Jurkat, Clone E6-1 (cell line): Measurements from ENCODE around the gene PTPRN2.
"Not testable (repeated sequence)": the region's sequence is repeated elsewhere in the genome, so short reads cannot be mapped to it uniquely, and the experiment has no call there.

ENCODE experiments used
- DNase-seq: peaks from one replicate; pipeline ENCODE4 v3.0.0-alpha.2; 2011; ENCODE audit warnings: low read depth, low spot score
- H3K4me3 ChIP-seq: 2 replicates; pipeline ENCODE4 v1.5.1; 2011; ENCODE audit warnings: mild to moderate bottlenecking, low read length, control low read depth, moderate library complexity

PTPRN2 gene

DNA sequence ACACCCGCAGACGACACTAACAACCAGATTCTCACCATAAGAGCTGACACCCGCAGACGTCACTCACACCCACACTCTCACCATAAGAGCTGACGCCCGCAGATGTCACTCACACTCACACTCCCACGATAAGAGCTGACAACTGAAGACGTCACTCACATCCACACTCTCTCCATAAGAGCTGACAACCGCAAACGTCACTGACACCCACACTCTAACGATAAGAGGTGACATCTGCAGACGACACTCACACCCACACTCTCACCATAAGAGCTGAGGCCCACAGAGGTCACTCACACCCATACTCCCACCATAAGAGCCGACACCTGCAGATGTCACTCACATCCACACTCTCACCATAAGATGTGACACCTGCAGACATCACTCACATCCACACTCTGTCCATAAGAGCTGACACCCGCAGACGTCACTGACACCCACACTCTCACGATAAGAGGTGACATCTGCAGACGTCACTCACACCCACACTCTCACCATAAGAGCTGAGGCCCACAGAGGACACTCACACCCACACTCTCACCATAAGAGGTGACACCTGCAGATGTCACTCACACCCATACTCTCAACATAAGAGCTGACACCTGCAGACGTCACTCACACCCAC, 255.7 kb downstream of the PTPRN2 start:
- DNase-seq, H3K4me3 ChIP-seq: not testable (repeated sequence)

DNA sequence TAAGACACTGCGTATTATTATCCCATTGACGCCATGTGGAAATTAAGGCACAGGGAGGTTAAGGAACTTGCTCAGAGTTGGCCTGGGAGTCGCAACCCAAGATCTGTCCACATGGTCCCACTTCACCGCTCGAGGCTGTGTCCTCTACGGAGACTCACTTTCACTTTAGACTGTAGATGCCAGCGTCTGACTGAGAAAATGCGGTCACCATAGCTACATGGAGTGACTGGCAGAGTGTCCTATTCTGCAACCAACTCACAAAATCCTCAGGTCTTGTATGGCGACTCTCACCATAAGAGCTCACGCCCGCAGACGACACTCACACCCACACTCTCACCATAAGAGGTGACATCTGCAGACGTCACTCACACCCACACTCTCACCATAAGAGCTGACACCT, 257.9 kb downstream of the PTPRN2 start:
- no peak for DNase-seq
- no peak overlapping the region for H3K4me3 ChIP-seq

DNA sequence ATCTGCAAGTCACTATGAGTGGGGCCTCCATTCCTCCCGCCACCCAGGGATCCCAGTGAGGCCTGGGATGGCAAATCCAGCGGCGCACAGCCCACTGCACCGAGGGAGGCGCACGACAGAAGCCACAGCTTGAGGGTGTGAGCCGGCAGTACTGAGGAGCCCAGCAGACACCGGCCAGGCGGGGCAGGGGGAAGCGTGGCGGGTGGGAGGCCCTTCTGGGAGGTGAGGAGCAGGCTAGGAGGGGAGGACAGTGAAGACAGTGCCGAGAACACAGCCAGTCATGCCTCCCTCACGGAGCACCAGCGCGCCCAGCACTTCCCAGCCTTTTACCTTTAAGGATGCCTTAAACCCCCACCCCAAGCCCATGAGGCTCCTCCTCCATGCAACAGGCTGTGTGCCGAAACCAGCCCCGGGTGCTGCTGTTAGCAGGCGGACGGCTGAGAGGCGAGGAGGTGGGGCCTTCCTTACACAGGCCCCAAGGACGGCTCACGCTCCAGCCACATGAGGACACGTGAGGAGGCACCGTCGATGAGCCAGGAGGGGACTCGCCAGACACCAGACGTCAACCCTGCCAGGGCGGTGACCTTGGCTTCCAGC, 258.5 kb downstream of the PTPRN2 start:
- no peak overlapping the region for H3K4me3 ChIP-seq
- DNase-seq = no peak

DNA sequence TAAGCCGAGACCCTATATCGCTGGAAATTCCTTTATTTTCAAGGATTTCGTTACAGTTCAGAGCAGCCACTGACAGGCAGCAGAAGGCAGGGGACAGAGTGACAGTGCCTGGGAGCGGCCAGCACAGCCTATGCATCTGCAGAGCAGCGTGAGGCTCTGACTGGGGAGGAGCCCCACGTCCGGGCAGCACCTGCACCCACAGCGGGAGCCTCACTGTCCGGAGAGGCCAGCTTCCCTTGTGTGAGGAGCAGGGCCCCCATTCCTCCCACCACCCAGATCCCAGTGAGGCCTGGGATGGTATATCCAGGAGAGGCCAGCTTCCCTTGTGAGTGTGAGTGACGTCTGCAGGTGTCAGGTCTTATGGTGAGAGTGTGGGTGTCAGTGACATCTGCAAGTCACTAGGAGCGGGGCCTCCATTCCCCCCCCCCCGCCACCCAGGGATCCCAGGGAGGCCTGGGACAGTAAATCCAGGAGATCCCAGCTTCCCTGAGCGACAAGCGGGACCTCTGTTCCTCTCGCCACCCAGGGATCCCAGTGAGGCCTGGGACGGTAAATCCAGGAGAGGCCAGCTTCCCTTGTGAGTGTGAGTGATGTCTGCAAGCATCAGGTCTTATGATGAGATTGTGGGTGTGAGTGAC, 259.1 kb downstream of the PTPRN2 start:
- no peak for DNase-seq

DNA sequence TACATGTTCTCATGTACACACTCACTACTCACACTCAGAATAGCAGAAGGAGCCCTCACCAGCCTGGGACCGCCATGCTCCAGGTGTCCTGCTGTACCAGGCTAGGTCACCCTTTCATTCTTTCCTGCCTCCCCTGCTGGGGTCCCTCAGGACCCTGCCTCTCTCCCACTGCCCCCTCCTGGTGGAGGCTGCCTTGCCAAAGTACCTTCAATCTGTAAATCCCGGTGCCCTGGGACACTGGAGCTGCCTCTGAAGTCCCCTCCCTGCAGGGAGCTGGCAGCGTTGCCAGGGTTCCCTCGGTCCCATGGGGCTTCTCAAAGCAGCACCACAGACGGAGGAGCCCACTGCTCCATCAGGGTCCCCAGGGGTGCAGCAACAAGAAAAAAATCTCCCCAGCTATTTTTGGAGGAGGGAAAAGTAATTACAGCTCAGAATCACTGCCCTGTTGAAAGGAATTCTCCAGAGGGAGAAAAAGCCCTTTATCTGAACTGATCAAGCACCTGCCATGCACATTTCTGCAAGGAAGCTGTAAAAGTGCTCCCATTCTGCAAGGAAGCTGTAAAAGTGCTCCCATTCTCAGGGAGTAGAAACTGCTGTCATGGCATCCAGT, 259.9 kb downstream of the PTPRN2 start:
- no peak overlapping the region for H3K4me3 ChIP-seq
- no peak for DNase-seq

More for the DNA sequence above, 259.1 kb downstream of the PTPRN2 start:
- H3K4me3 ChIP-seq = no peak overlapping the region

DNA sequence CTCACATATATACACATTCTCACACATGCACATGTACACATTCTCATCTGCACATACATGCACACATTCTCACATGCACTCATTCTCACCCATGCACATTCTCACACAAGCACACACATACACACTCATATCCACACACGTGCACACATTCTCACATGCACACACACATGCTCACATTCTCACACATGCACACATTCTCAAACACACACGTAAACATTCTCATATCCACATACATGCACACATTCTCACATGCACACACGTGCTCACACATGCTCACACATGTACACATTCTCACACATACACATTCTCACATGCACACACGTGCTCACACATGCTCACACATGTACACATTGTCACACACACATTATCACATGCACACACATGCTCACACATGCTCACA, 260.6 kb downstream of the PTPRN2 start:
- H3K4me3 ChIP-seq = no peak overlapping the region
- no peak for DNase-seq

DNA sequence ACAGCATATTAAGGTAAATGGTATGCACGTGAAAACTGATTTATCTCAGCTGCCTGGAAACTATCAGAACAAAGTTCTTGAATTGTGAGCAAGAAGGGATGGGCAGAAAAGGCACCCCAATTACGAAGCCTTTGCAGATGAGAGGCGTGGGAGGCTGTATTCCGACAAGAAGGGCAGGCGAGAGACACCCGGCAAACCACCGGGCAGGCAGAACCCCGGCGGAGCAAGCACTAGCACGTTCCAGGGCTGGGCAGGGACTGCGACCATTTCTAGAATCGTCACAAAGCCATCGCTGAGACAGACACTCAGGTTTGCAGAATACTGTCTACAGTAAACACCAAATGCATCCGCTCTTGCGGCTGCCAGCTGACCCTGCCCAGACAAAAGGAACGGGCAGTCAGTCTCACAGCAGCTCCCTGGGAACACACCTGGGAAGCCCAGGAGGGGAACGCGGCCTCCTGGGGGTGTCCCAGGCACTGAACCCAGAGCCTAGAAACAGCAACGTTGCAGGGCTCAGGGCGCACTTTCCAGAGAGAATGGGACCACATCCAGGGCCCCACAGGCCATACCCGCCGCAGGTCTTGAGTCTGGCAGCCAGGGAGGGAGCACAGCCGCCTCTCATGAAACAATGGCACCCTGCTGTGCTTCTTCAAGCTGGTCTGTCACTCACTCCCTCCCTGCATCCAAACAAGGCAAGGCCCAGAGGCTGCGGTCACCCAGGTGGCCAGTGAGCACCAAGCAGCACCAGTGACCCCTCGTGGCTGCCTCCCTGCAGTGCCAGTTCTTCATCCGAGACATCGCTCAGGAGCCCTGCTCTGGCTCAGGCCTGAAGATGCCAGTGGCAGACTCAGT, 261.9 kb downstream of the PTPRN2 start:
- no peak overlapping the region for H3K4me3 ChIP-seq
- no peak for DNase-seq

DNA sequence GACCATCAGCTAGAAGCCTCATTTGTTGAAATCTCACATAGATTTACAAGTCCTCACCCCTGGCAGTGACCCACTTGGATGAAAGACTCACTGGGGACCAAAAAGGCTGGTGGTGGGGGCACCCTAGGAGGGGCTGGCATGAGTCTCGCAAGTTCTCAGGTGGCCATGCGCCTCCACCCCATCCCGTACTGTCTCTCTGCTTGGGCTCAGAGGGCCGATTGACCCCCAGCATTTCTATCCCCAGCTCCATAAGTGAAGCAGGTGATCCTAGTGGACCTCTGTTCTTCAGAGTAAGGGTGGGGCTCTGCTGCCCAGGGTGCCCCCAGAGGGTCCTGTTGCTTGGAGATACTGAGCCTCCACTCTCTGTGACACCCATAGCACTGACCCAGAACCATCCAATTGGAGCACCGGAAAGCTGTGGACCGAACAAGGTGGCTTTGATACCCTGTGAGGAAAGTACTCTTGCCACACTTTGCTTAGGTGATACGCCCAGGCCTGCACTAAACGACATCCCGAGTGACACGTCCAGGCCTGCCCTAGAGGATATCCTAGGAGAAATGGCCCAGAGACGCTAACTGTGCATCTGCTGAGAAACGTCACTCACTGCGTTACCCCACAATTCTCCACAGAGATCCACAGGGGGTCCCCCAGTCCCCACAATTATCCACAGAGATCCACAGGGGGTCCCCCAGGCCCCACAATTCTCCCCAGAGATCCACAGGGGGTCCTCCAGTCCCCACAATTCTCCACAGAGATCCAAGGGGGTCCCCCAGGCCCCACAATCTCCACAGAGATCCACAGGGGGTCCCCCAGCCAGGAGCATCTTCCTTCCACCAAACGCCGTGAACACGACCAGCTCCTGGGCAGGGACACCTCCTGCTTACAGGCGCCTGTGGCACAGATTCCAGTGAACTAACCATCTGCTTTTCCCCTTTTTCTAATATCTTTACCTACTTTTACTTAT, 262.9 kb downstream of the PTPRN2 start:
- no peak for DNase-seq
- H3K4me3 ChIP-seq = no peak overlapping the region

DNA sequence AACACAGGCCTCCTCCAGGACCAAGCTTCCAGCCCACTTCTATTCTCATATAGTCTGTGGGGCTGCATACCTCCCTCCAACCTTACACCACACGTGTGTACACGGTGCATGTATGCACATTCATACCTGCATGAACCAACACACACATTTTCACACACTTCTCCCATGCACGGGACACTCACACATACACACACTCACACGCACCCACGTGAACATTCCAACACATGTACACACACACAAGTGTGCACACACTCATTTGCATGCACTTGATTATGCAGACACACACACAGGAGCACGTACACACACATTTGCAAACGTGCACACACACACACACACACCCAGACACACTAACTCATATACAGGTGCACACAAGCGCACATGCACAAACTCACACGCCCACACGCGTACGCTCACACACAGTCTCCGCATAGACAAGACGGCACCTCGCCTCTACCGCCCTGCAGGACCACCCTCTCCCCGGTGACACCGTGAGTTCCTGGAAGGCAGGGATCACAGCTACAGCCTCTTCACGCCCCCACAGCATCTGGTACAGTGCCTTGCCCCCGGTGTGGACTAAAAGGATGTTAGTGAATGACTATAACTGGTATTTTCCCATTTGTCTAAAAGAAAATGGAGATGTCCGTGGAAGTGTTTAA, 263.8 kb downstream of the PTPRN2 start:
- no peak overlapping the region for H3K4me3 ChIP-seq
- no peak for DNase-seq

DNA sequence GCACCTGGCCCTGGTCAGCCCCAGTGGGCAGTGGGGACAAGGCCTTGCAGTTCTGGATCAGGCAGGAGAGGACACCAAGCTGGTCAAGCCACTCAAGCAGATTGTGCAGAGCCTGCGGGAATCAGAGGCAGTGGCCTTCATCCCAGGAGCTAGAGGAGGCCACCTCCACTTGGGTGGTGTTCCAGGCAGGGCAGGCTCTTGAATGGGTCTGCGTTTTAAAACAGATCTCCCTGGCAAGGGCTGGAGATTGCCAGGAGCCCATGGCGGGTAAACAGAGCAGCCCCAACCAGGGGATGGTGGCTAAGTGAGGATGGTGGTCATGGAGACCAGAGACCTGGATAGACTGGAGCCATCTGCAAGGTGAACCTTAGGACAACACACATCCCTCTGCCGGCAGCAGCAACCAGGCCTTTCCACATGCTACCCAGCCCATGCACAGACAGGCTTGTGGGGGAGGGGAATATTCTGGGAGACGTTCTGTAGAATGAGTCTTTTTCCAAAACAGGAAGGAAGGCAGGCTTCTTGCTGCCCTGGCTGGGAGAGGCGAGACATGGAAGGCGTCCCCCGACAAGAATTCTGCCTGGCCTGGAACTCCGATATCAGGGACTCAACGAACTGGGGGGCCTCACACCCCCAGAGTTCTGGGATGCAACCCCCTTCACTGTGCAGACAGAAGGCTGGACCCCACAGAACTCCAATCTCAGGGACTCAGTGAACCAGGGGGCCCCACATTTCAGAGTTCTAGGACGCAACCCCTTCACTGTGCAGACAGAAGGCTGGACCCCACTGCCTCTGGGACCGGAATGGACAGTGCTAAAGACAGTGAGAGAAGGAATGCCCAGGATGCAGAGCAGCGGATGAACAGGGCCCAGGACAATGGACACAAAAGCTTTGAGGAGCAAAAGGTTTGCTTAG, 264.8 kb downstream of the PTPRN2 start:
- H3K4me3 ChIP-seq = no peak overlapping the region
- no peak for DNase-seq

DNA sequence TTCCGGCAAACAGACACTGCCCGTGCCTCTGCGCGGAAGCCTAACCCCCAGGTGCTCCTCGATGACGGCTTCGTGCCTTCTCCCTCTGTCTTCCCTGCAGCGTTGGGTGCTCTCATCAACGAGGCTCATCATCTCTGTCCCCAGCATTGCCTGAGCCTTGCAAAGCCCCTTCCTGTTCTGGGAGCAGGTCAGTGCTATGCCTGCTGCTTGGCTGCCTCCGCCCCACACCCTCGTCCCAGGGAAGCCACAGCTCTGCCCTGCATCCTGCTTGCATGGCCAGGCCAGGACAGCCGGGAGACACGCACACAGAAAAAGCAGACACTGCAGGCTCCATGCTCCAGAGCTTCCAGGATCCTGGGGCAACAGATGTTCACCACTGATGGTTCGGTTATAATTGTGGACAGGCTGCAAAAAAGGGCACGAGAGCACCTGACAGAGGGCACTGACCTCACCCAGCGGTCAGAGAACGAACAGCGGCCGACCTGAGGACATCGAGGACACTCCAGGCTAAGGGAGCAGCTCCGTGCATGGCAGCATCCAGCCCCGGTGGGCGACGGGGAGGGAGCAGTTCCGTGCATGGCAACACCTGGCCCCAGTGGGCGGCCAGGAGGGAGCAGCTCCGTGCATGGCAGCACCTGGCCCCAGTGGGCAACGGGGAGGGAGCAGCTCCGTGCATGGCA, 265.5 kb downstream of the PTPRN2 start:
- no peak overlapping the region for H3K4me3 ChIP-seq
- no peak for DNase-seq

DNA sequence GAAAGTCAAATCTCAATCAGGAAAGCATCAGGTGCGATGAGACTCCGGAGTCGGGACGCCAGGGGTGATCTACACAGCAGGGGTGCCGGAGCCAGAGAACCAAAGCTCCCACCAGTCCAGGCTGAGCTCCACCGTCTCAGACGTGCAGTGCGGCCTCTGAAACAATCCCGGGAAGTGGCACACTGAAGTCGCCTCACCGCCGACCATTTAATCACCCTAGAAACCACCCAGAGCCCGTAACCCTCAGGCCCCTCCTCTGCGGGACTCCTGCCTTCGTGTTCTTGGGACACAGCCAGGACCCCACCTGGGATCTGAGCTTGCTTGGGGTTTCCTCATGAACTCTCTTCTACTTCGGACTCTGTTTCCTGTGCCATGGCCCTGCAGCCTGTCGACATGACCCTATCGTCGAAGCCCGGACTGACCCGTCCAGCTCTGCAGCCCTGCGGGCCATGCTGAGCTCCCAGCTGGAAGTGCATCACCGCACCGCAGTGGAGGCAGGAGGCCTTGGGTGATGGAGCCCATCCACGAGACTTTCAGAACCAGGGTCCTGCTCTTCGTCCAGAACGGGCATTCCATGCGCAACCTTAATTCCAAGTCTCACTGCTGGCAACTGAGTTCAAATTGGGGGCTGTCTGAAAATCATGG, 266.4 kb downstream of the PTPRN2 start:
- no peak overlapping the region for H3K4me3 ChIP-seq
- DNase-seq = no peak

DNA sequence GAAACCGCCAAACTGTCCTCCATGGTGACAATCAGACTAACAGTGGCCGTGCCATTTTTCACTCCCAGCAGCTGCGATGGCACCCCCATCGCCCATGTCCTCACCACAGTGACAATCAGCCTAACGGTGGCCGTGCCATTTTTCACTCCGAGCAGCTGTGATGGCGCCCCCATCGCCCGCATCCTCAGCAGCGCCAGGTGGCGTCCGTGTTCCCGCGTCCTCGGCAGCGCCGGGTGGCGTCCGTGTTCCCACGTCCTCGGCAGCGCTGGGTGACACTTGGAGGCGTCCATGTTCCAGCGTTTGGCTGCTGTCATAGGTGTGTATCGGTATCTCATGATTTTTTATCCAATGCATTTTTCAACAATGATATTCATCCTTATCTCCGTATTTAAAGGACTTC, 267.3 kb downstream of the PTPRN2 start:
- DNase-seq = no peak
- H3K4me3 ChIP-seq = no peak overlapping the region

DNA sequence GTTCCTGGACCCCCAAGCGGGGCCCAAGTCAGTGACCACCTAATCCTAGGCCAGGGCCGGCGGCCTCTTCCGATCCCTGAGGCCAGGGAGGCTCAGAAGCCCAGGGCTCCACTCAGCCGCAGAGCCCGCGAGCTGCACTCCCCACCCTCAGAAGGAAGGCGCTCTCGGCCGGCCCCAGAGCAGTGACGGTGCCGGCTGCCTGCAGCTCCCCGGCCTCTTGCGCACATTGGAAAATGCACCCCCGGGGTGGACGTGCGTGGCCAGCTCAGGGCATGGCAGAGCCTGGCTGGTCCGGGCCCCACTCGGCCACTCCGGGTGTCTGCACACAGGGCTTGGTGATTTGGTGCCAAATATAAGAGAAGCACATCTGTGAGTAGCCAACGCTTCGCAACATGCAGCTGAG, 269.1 kb downstream of the PTPRN2 start:
- DNase-seq = no peak

DNA sequence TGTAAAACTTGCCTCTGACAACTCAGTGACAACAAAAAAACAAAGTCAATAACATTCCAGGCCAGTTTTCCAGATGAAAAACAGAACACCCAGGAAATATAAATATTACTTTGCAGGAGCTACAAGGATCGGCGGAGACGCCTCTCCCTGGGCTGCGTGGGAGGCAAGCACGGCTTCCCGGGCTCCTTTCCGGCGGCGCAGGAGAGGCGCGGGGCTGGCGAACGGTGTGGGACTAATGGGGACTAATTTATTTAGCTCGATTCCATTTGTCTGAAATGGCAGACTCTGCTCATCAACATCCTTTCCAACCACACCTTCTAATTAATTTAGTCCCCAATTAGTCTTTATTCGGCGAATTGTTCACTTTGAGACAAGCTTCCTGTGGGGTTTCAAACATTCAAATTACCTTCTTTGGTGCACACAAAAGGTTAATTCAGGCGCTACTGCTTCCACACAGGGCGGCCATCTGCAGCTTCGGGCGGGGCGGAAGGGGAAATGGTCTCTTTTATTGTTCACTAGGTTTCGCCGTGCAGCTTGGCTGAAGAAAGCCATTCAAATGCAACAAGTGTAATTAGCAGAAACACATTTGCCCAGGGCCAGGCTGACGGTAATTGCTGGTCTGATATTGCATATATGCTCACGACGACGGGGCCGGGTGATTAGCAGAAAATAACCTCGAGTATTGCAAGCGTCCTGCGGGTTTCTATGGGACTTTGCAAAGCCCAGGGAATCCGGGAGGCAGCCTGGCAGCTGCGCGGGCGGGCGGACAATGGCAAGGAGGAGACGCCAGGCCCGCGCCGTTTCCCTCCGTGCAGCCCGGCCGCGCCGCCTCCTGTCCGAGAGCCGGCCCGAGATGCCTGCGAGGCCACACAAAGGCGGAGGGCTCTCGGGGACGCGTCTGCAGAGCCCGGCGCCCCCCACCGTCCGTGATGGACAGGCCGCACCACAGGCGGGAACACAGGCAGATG, 270.1 kb downstream of the PTPRN2 start:
- DNase-seq = no peak
- no peak overlapping the region for H3K4me3 ChIP-seq

More for the DNA sequence above, 269.1 kb downstream of the PTPRN2 start:
- no peak overlapping the region for H3K4me3 ChIP-seq
